Hepatocyte (in vitro differentiated cells): Measurements from ENCODE around the gene BBS1. TPM values are rescaled to one million over a fixed set of nuclear protein-coding genes. Genes with fewer than 3 reads are reported as not detected.

Experiments
- DNase-seq: peaks from one replicate; pipeline ENCODE4 v3.0.0-alpha.2; 2016; ENCODE audit warnings: low spot score
- H2AFZ ChIP-seq: fragments of 200-600 bp; sonication (generic); 2 replicates; pipeline ENCODE4 v1.6.0; 2016; ENCODE audit warnings: antibody characterized with exemption, mild to moderate bottlenecking
- H3K27ac ChIP-seq: fragments of 200-600 bp; sonication (generic); 2 replicates; pipeline ENCODE4 v1.5.1; 2016; ENCODE audit warnings: mild to moderate bottlenecking
- H3K27me3 ChIP-seq: fragments of 200-600 bp; sonication (generic); 2 replicates; pipeline ENCODE4 v1.6.1; 2016
- H3K36me3 ChIP-seq: fragments of 200-600 bp; sonication (generic); replicated peaks from 2 replicates; pipeline ENCODE4 v1.5.1; 2016; ENCODE audit warnings: low read depth; ENCODE audit not compliant: insufficient read depth
- H3K4me1 ChIP-seq: fragments of 200-600 bp; sonication (generic); 2 replicates; pipeline ENCODE4 v1.5.1; 2016; ENCODE audit warnings: mild to moderate bottlenecking, moderate library complexity; ENCODE audit not compliant: insufficient read depth
- H3K4me2 ChIP-seq: fragments of 200-600 bp; sonication (generic); 2 replicates; pipeline ENCODE4 v1.6.0; 2016
- H3K4me3 ChIP-seq: fragments of 200-600 bp; sonication (generic); 2 replicates; pipeline ENCODE4 v1.5.1; 2016; ENCODE audit warnings: mild to moderate bottlenecking
- H3K79me2 ChIP-seq: fragments of 200-600 bp; sonication (generic); 2 replicates; pipeline ENCODE4 v1.6.0; 2017; ENCODE audit warnings: mild to moderate bottlenecking
- H3K9me2 ChIP-seq: fragments of 200-600 bp; sonication (generic); replicated peaks from 2 replicates; pipeline ENCODE4 v1.6.0; 2017; ENCODE audit warnings: mild to moderate bottlenecking; ENCODE audit not compliant: insufficient read depth
- H3K9me3 ChIP-seq: fragments of 200-600 bp; sonication (generic); 2 replicates; pipeline ENCODE4 v1.5.1; 2016; ENCODE audit warnings: low read depth, mild to moderate bottlenecking
- H4K20me1 ChIP-seq: fragments of 200-600 bp; sonication (generic); 2 replicates; pipeline ENCODE4 v1.6.0; 2016; ENCODE audit warnings: mild to moderate bottlenecking; ENCODE audit not compliant: insufficient read depth, poor library complexity, severe bottlenecking
- EZH2 ChIP-seq: fragments of 200-600 bp; sonication (generic); IDR thresholded peaks from 2 replicates; pipeline ENCODE4 v1.6.1; 2016; ENCODE audit warnings: antibody characterized with exemption, mild to moderate bottlenecking, borderline replicate concordance
- EZH2phosphoT487 ChIP-seq: fragments of 200-600 bp; sonication (generic); IDR thresholded peaks from one replicate; pipeline ENCODE4 v1.6.1; 2018; ENCODE audit warnings: antibody characterized with exemption, mild to moderate bottlenecking, low read depth, moderate library complexity; ENCODE audit not compliant: unreplicated experiment, severe bottlenecking
- WGBS: methylation state at CpG from one replicate; pipeline ENCODE4 v1.1.6; 2016; ENCODE audit warnings: low lambda C conversion rate; ENCODE audit errors: missing lambda C conversion rate; 5-methylcytosine and 5-hydroxymethylcytosine counted together
- polyA plus RNA-seq: library from polyadenylated mRNA; unstranded; fragments of >200 nt; fragmentation: Nextera tagmentation; extraction: Ambion mirVana; gene quantifications from 2 replicates; pipeline ENCODE4 v1.2.1, GENCODE V29; 2016
- total RNA-seq: library from RNA; depleted of rRNA; stranded (reverse); fragments of >200 nt; gene quantifications from 2 replicates; pipeline ENCODE4 v1.2.3, GENCODE V29; 2014
- TF ChIP-seq, protein P1 (sequence below): fragments of 200-600 bp; sonication (generic); IDR thresholded peaks from 2 replicates; pipeline ENCODE4 v1.5.1; 2016; ENCODE audit warnings: antibody characterized with exemption, mild to moderate bottlenecking; ENCODE audit not compliant: poor library complexity

Gene BBS1
- total and polyA plus RNA-seq, 2 experiments from 2014 or later: 25.1 to 27.7 TPM

DNA sequence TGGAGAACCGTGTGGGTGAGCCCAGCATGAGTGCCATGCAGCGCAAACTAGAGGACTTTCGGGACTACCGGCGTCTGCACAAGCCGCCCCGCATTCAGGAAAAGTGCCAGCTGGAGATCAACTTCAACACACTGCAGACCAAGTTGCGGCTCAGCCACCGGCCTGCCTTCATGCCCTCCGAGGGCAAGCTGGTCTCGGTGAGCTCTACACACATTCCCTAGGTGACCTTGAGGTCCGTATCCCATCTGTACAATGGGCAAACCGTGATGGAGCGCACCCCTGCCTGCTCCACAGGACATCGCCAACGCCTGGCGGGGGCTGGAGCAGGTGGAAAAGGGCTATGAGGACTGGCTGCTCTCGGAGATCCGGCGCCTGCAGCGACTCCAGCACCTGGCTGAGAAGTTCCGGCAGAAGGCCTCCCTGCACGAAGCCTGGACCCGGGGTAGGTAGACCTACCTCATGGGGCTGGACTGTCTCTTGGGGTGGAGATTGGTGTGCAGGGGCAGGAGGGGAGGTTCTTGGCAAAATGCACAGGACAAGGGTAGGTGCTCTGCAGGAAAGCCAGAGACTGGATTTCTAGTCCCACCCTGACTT is 47.4 kb downstream of the BBS1 start:
- no peak overlapping the region for H3K4me3 ChIP-seq
- no peak overlapping the region for H2AFZ ChIP-seq
- no peaks in the 10 kb centered on the region for H3K36me3 ChIP-seq
- WGBS: 95% methylated on average over 24 of the region's 24 CpGs
- no peaks in the 10 kb centered on the region for H3K4me1 ChIP-seq
- no peak for DNase-seq
- no peaks in the 10 kb centered on the region for H3K27me3 ChIP-seq
- H3K79me2 ChIP-seq: no peaks in the 10 kb centered on the region
- no peaks in the 10 kb centered on the region for H4K20me1 ChIP-seq
- no peaks in the 10 kb centered on the region for H3K9me2 ChIP-seq
- H3K4me2 ChIP-seq: no peak overlapping the region
- no peaks in the 10 kb centered on the region for H3K9me3 ChIP-seq
- TF ChIP-seq, protein P1, sequence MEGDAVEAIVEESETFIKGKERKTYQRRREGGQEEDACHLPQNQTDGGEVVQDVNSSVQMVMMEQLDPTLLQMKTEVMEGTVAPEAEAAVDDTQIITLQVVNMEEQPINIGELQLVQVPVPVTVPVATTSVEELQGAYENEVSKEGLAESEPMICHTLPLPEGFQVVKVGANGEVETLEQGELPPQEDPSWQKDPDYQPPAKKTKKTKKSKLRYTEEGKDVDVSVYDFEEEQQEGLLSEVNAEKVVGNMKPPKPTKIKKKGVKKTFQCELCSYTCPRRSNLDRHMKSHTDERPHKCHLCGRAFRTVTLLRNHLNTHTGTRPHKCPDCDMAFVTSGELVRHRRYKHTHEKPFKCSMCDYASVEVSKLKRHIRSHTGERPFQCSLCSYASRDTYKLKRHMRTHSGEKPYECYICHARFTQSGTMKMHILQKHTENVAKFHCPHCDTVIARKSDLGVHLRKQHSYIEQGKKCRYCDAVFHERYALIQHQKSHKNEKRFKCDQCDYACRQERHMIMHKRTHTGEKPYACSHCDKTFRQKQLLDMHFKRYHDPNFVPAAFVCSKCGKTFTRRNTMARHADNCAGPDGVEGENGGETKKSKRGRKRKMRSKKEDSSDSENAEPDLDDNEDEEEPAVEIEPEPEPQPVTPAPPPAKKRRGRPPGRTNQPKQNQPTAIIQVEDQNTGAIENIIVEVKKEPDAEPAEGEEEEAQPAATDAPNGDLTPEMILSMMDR: no peak
- TF ChIP-seq EZH2phosphoT487 (no peak), EZH2 (no peak)
- no peak overlapping the region for H3K27ac ChIP-seq

DNA sequence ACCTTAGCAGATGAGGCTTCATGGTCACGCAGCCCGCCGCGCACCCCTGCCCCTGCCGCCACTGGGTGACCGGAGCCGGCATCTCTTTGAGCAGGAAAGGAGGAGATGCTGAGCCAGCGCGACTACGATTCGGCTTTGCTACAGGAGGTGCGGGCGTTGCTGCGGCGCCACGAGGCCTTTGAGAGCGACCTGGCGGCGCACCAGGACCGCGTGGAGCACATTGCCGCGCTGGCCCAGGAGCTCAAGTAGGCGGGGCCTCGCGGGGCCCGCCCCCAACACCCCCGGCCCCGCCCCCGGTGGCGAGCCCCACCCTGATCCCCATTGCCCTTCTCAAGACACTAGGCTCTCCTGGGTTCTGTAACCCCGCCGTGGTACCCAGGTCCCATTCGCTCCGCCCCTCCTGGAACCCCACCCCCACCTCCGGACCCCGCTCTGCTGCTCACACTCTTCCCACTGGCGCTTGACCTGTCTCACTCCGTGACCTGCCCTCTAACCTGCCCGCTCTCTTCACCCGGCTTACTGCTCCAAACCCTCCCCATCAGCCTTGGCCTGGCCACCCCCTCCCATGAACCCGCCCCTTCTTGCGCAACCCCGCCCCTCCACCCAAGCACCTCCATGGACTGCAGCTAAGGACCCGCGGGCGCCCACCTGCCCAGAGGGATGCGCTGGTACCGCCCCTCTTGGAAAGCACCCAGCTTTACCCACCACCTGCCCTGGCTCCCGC is 48.9 kb downstream of the BBS1 start:
- 94% methylated on average over 42 of the region's 50 CpGs for WGBS
- no peak overlapping the region for H3K4me3 ChIP-seq
- H3K4me2 ChIP-seq: no peak overlapping the region

DNA sequence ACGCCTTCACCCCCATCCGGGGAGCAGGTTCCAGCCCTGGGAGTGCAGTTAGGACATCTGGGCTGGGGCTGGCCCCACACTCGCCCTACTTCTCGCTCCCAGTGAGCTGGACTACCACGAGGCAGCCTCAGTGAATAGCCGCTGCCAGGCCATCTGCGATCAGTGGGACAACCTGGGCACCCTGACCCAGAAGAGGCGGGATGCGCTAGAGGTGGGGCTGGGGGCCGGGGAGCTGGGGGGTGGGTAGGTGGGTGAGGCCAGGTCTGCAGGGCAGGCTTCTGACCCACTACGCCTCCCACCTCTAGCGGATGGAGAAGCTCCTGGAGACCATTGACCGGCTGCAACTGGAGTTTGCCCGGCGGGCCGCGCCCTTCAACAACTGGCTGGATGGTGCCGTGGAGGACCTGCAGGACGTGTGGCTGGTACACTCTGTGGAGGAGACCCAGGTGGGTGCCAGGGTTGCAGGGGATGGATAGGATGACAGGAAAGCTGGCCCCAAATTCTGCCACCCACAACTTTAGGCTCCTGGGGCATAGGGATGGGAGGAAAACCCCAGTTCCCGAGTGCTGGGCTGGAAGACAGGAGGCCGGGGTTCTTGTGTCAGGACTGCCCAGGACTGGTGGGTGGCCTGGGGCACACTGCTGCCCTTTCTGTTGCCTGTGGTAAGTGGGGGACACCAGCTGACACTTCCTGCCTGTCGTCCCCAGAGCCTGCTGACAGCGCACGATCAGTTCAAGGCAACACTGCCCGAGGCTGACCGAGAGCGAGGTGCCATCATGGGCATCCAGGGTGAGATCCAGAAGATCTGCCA is 49.6 kb downstream of the BBS1 start:
- no peak for DNase-seq
- H2AFZ ChIP-seq: no peak overlapping the region
- no peak overlapping the region for H3K4me2 ChIP-seq
- no peak overlapping the region for H3K4me3 ChIP-seq
- 89% methylated on average over 16 of the region's 27 CpGs for WGBS
- no peak overlapping the region for H3K27ac ChIP-seq
- H3K36me3 ChIP-seq: no peaks in the 10 kb centered on the region
- no peaks in the 10 kb centered on the region for H3K27me3 ChIP-seq
- TF ChIP-seq, protein P1: no peak
- TF ChIP-seq EZH2phosphoT487 (no peak), EZH2 (no peak)
- no peaks in the 10 kb centered on the region for H3K9me2 ChIP-seq
- no peaks in the 10 kb centered on the region for H4K20me1 ChIP-seq
- no peaks in the 10 kb centered on the region for H3K9me3 ChIP-seq
- H3K79me2 ChIP-seq: no peaks in the 10 kb centered on the region
- H3K4me1 ChIP-seq: no peaks in the 10 kb centered on the region

More for the DNA sequence above, 48.9 kb downstream of the BBS1 start:
- Histone ChIP-seq H3K36me3 (no peaks in the 10 kb centered on the region), H2AFZ (no peak overlapping the region), H3K4me1 (no peaks in the 10 kb centered on the region), H4K20me1 (no peaks in the 10 kb centered on the region), H3K79me2 (no peaks in the 10 kb centered on the region), H3K9me2 (no peaks in the 10 kb centered on the region), H3K27ac (no peak overlapping the region), H3K27me3 (no peaks in the 10 kb centered on the region), H3K9me3 (no peaks in the 10 kb centered on the region)
- no peak for DNase-seq
- TF ChIP-seq EZH2: no peak
- TF ChIP-seq, protein P1: no peak
- no peak for TF ChIP-seq EZH2phosphoT487
